PC-3 (cell line): ENCODE results near the gene SDK1. TPM values are rescaled to one million over a fixed set of nuclear protein-coding genes. Genes with fewer than 3 reads are reported as not detected.

ENCODE experiments used
- ATAC-seq: fragments of 200-7000 bp; cut with Tn5 transposase; 2 replicates; pipeline ENCODE4 v1.9.1; 2020; ENCODE audit warnings: mild to moderate bottlenecking, moderate library complexity
- BruUV-seq: library from RNA; stranded (reverse); fragments of 400-500 nt; replicated peaks from 2 replicates; lab custom pipeline; 2021; lab: Mats Ljungman, UMichigan
- CTCF ChIA-PET: fragments of 300-600 bp; sonication (Branson Sonifier 250); formaldehyde crosslinking; loops from one replicate; lab custom pipeline; 2022; ENCODE audit warnings: antibody characterized with exemption; lab: Charles Lee
- POLR2A ChIA-PET: fragments of 300-600 bp; sonication (Branson Sonifier 250); formaldehyde crosslinking; loops from one replicate; lab custom pipeline; 2022; ENCODE audit warnings: antibody characterized with exemption; ENCODE audit not compliant: unreplicated experiment; lab: Charles Lee
- DNase-seq: peaks from one replicate; pipeline ENCODE4 v3.0.0-alpha.2; 2015
- H2AFZ ChIP-seq: fragments of 300-600 bp; sonication (generic); 2 replicates; pipeline ENCODE4 v1.6.0; 2016; ENCODE audit warnings: antibody characterized with exemption, low read length
- H3F3A ChIP-seq: fragments of 300-600 bp; sonication (generic); one replicate; pipeline ENCODE4 v1.6.0; 2017; ENCODE audit warnings: antibody characterized with exemption, low read length, control low read depth, mild to moderate bottlenecking; ENCODE audit not compliant: unreplicated experiment
- H3K27ac ChIP-seq: fragments of 300-600 bp; sonication (generic); 2 replicates; pipeline ENCODE4 v1.5.1; 2016; ENCODE audit warnings: mild to moderate bottlenecking, low read length
- H3K27me3 ChIP-seq: fragments of 300-600 bp; sonication (generic); 2 replicates; pipeline ENCODE4 v1.6.1; 2016; ENCODE audit warnings: low read length, mixed read lengths
- H3K36me3 ChIP-seq: fragments of 300-600 bp; sonication (generic); 2 replicates; pipeline ENCODE4 v1.6.1; 2016; ENCODE audit warnings: low read depth, mixed run types, low read length, mixed read lengths
- H3K4me1 ChIP-seq: fragments of 300-600 bp; sonication (generic); 2 replicates; pipeline ENCODE4 v1.5.1; 2016; ENCODE audit warnings: low read length; ENCODE audit not compliant: insufficient read depth
- H3K4me2 ChIP-seq: fragments of 300-600 bp; sonication (generic); 2 replicates; pipeline ENCODE4 v1.6.0; 2016; ENCODE audit warnings: low read length
- H3K4me3 ChIP-seq: fragments of 300-600 bp; sonication (generic); 2 replicates; pipeline ENCODE4 v1.5.1; 2016; ENCODE audit warnings: mild to moderate bottlenecking, low read length, mixed read lengths
- H3K79me2 ChIP-seq: fragments of 300-600 bp; sonication (generic); 2 replicates; pipeline ENCODE4 v1.6.1; 2017; ENCODE audit warnings: low read length, mixed read lengths
- H3K9ac ChIP-seq: fragments of 300-600 bp; sonication (generic); 2 replicates; pipeline ENCODE4 v1.6.0; 2016; ENCODE audit warnings: mild to moderate bottlenecking, low read length
- H3K9me2 ChIP-seq: fragments of 300-600 bp; sonication (generic); replicated peaks from 2 replicates; pipeline ENCODE4 v1.6.1; 2016; ENCODE audit warnings: mixed run types, low read length, mixed read lengths
- H3K9me3 ChIP-seq: fragments of 300-600 bp; sonication (generic); 2 replicates; pipeline ENCODE4 v1.6.1; 2016; ENCODE audit warnings: low read length, mixed read lengths
- H4K20me1 ChIP-seq: fragments of 300-600 bp; sonication (generic); 2 replicates; pipeline ENCODE4 v1.6.1; 2016; ENCODE audit warnings: low read length, mixed read lengths
- EZH2 ChIP-seq: fragments of 300-600 bp; sonication (generic); IDR thresholded peaks from one replicate; pipeline ENCODE4 v1.6.1; 2017; ENCODE audit warnings: antibody characterized with exemption, mild to moderate bottlenecking, low read length; ENCODE audit not compliant: unreplicated experiment
- EZH2phosphoT487 ChIP-seq: fragments of 300-600 bp; sonication (generic); IDR thresholded peaks from 2 replicates; pipeline ENCODE4 v1.6.1; 2018; ENCODE audit warnings: mild to moderate bottlenecking, antibody characterized with exemption, low read length, borderline replicate concordance
- intact Hi-C: fragments of 100-400 bp; cut with micrococcal nuclease; formaldehyde crosslinking; loops from 2 replicates; pipeline ENCODE4 v1.9.0; 2023
- total RNA-seq: library from RNA; depleted of rRNA; stranded (reverse); fragments of >200 nt; gene quantifications from 2 replicates; pipeline ENCODE4 v1.2.3, GENCODE V29; 2014
- TF ChIP-seq, protein P1 (sequence below): fragments of 300-600 bp; sonication (generic); conservative IDR thresholded peaks from 2 replicates; pipeline ENCODE4 v1.5.1; 2017; ENCODE audit warnings: antibody characterized with exemption, low read depth, mild to moderate bottlenecking, low read length

SDK1 gene
- total RNA-seq, 1 experiment from 2014 or later, result 2.8 TPM

DNA sequence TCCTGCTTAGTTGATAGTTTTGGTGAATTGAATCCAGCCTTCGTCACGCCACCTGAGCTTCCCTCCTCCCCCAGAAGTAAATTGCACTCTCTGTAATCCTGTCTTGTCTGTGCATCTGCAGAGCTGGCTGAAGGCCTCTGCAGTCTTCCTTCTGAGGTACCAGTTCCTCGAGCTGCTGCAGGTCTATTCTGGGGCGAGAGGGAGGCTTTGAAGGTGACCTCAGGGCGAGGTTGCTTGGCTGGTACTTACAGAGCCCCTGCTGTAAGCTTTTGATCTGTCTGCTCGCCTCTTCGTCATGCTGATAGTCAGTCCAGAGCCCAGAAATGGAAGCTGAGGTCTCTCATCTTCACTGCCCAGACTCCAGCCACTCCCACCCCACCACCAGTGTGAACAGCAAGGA, 867.5 kb downstream of the SDK1 start:
- no peaks in the 10 kb centered on the region for H3F3A ChIP-seq
- no peaks in the 10 kb centered on the region for H4K20me1 ChIP-seq
- H3K9me2 ChIP-seq, result no peaks in the 10 kb centered on the region
- H2AFZ ChIP-seq, result no peak overlapping the region
- TF ChIP-seq, protein P1, sequence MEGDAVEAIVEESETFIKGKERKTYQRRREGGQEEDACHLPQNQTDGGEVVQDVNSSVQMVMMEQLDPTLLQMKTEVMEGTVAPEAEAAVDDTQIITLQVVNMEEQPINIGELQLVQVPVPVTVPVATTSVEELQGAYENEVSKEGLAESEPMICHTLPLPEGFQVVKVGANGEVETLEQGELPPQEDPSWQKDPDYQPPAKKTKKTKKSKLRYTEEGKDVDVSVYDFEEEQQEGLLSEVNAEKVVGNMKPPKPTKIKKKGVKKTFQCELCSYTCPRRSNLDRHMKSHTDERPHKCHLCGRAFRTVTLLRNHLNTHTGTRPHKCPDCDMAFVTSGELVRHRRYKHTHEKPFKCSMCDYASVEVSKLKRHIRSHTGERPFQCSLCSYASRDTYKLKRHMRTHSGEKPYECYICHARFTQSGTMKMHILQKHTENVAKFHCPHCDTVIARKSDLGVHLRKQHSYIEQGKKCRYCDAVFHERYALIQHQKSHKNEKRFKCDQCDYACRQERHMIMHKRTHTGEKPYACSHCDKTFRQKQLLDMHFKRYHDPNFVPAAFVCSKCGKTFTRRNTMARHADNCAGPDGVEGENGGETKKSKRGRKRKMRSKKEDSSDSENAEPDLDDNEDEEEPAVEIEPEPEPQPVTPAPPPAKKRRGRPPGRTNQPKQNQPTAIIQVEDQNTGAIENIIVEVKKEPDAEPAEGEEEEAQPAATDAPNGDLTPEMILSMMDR, result no peak
- TF ChIP-seq EZH2phosphoT487, result no peak
- TF ChIP-seq EZH2, result no peak
- H3K9ac ChIP-seq, result no peak overlapping the region
- no peak overlapping the region for H3K4me3 ChIP-seq
- DNase-seq (no peak), ATAC-seq (no peak)
- POLR2A ChIA-PET, result no interaction called here
- no peaks in the 10 kb centered on the region for H3K36me3 ChIP-seq
- CTCF ChIA-PET, result no interaction called here
- no TSS peak for BruUV-seq
- H3K79me2 ChIP-seq, result no peaks in the 10 kb centered on the region
- H3K27me3 ChIP-seq, result no peaks in the 10 kb centered on the region
- H3K9me3 ChIP-seq, result no peaks in the 10 kb centered on the region
- intact Hi-C loops, result no loop called here
- H3K4me2 ChIP-seq, result no peak overlapping the region
- no peak overlapping the region for H3K27ac ChIP-seq
- H3K4me1 ChIP-seq, result 0 out of 2 replicates have a peak, but pooled peaks cover 3% of the 10 kb centered on the region

DNA sequence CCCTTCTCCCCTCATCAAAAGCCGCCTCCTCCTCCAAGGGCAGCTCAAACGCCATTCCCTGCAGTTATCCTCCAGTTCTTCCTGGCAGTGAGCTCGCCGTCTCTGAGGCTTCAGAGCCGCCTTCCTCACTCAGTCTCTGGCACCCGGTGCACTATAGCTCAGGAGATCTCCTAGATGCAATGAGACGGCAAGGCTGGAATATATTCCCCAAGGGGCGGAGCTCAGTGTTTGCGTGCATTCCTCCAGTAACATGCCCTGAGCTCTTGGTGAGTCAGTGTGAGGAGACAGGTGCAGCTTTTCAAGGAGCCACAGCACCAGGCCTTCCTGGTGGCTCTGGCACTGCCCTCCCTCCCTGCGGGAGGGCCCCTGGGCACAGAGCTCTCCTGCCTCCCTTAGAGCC, 868.4 kb downstream of the SDK1 start:
- Histone ChIP-seq H3K79me2 (no peaks in the 10 kb centered on the region), H3K27me3 (no peaks in the 10 kb centered on the region), H3K4me1 (0 out of 2 replicates have a peak, but pooled peaks cover 3% of the 10 kb centered on the region), H3K4me3 (no peak overlapping the region), H2AFZ (no peak overlapping the region), H4K20me1 (no peaks in the 10 kb centered on the region), H3K9ac (no peak overlapping the region), H3K36me3 (no peaks in the 10 kb centered on the region), H3K9me3 (no peaks in the 10 kb centered on the region), H3F3A (no peaks in the 10 kb centered on the region), H3K4me2 (no peak overlapping the region), H3K27ac (no peak overlapping the region), H3K9me2 (no peaks in the 10 kb centered on the region)
- intact Hi-C loops, result no loop called here
- TF ChIP-seq EZH2 (no peak), EZH2phosphoT487 (no peak)
- TF ChIP-seq, protein P1, result no peak
- POLR2A ChIA-PET, result interaction anchor here (0.6 to 0.7 kb wide), 2 partner anchors 10 to 17 kb away, joined by 4 to 5 read pairs; no protein-coding TSS in a partner anchor
- CTCF ChIA-PET, result interaction anchor here (1.0 kb wide), 1 partner anchor 10 kb away, joined by 6 read pairs; no protein-coding TSS in a partner anchor
- ATAC-seq, result peak; percentile 92
- no TSS peak for BruUV-seq
- peak; percentile 57 for DNase-seq

DNA sequence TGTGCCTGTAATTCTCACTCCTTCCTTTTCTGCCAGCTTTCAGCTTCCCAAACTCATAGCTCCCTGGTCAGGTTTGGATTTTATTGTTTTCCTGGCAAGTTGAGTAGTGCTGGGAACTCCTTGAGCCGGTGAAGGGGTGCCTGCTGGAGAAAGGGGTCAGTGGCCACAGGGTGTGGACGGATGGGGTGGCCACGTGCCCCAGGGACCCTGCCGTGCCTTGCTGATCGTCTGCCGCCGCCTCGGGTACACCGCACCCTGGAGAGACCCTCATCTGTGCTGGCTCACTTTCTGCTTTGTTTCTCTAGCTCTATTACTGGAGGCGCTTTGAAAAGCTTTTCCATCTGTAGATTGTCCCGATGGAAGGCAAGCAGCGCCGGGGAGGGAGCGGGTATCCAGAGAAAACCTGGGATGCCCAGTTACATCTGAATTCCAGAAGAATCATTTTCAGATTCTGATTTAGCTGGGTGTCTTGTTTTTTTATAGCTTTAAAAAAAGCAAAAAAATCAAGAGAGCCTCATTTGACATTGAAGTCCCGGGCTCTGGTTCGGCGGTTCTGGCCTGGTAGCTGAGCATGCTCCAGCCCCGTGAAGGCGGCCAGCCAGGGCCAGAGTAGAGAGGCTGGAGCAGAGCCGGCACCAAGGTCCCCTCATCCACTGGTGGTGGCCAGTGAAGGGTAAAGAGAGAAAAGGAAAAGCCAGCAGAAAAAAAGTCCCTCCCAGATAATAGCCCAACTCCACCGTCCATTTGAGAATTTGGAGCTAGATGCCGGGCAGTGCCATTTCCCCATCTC, 870.1 kb downstream of the SDK1 start:
- no peak overlapping the region for H3K27ac ChIP-seq
- H3K4me2 ChIP-seq, result no peak overlapping the region
- no TSS peak for BruUV-seq
- 0 out of 2 replicates have a peak, but pooled peaks cover 3% of the 10 kb centered on the region for H3K4me1 ChIP-seq
- H3F3A ChIP-seq, result no peaks in the 10 kb centered on the region
- no peak for TF ChIP-seq EZH2phosphoT487
- TF ChIP-seq, protein P1, result no peak
- no peak for TF ChIP-seq EZH2
- H4K20me1 ChIP-seq, result no peaks in the 10 kb centered on the region
- H3K27me3 ChIP-seq, result no peaks in the 10 kb centered on the region
- intact Hi-C loops, result no loop called here
- H3K9me2 ChIP-seq, result no peaks in the 10 kb centered on the region
- H3K4me3 ChIP-seq, result no peak overlapping the region
- DNase-seq, result no peak
- ChIA-PET POLR2A (no interaction called here), CTCF (interaction anchor here (0.5 kb wide), 1 partner anchor 285 kb away, joined by 3 read pairs; no protein-coding TSS in a partner anchor)
- H2AFZ ChIP-seq, result no peak overlapping the region
- ATAC-seq, result no peak
- H3K79me2 ChIP-seq, result no peaks in the 10 kb centered on the region
- no peaks in the 10 kb centered on the region for H3K36me3 ChIP-seq
- H3K9me3 ChIP-seq, result no peaks in the 10 kb centered on the region
- H3K9ac ChIP-seq, result no peak overlapping the region
